H1 (cell line): ENCODE measurements around the gene SURF4. TPM values are rescaled to one million over a fixed set of nuclear protein-coding genes. Genes with fewer than 3 reads are reported as not detected.

Experiments
- CTCF ChIA-PET: fragments of 300-600 bp; sonication (Branson Sonifier 250); formaldehyde crosslinking; loops from one replicate; lab custom pipeline; 2021; ENCODE audit not compliant: partially characterized antibody; lab: Charles Lee
- POLR2A ChIA-PET: fragments of 300-600 bp; sonication (Branson Sonifier 250); formaldehyde crosslinking; loops from one replicate; lab custom pipeline; 2021; ENCODE audit warnings: inconsistent platforms; ENCODE audit not compliant: partially characterized antibody; lab: Charles Lee
- DNase-seq, 2 experiments: peaks; one replicate each; pipeline versions ENCODE4 v3.0.0 to v3.0.0-alpha.2; 2010 to 2022; ENCODE audit warnings: low spot score in 2 of 2, low read depth in 1 of 2, mixed read lengths in 1 of 2
- FAIRE-seq: peaks from 2 replicates; lab custom pipeline; 2011; peaks lifted over from hg19 to GRCh38; lab: Jason Lieb, UNC
- H2AFZ ChIP-seq: 2 replicates; pipeline ENCODE4 v1.8.1; 2012; ENCODE audit warnings: low read length, inconsistent platforms
- H2AK5ac ChIP-seq: 2 replicates; pipeline ENCODE4 v1.6.1; 2013; ENCODE audit warnings: low read depth, low read length
- H2BK120ac ChIP-seq: replicated peaks from 2 replicates; pipeline ENCODE3; 2013; ENCODE audit warnings: low read depth, low read length, inconsistent platforms
- H2BK12ac ChIP-seq: 2 replicates; pipeline ENCODE4 v1.6.1; 2013; ENCODE audit warnings: low read depth, low read length
- H2BK15ac ChIP-seq: 2 replicates; pipeline ENCODE4 v1.6.1; 2013; ENCODE audit warnings: low read length
- H2BK20ac ChIP-seq: 2 replicates; pipeline ENCODE4 v1.6.1; 2013; ENCODE audit warnings: low read length
- H2BK5ac ChIP-seq: 2 replicates; pipeline ENCODE4 v1.6.1; 2013; ENCODE audit warnings: low read depth, low read length
- H3K14ac ChIP-seq: 2 replicates; pipeline ENCODE4 v1.6.1; 2013; ENCODE audit warnings: inconsistent platforms; ENCODE audit not compliant: insufficient read length
- H3K18ac ChIP-seq: 2 replicates; pipeline ENCODE4 v1.6.1; 2013; ENCODE audit warnings: low read length; ENCODE audit errors: extremely low read depth
- H3K23ac ChIP-seq: 2 replicates; pipeline ENCODE4 v1.6.1; 2013; ENCODE audit warnings: inconsistent platforms; ENCODE audit not compliant: insufficient read length
- H3K23me2 ChIP-seq: 2 replicates; pipeline ENCODE4 v1.6.1; 2013; ENCODE audit warnings: low read depth, low read length
- H3K27ac ChIP-seq: 2 replicates; pipeline ENCODE4 v1.6.1; 2011; ENCODE audit warnings: low read depth, low read length, inconsistent platforms
- H3K27me3 ChIP-seq, 4 experiments: replicated peaks in 1 of 4; 1 replicate in 1 of 4; 2 replicates in 3 of 4; pipeline versions ENCODE4 v1.6.1 to v1.8.1; 2011 to 2013; ENCODE audit warnings: low read length in 3 of 4, mild to moderate bottlenecking in 3 of 4, inconsistent platforms in 2 of 4, mixed read lengths in 2 of 4, moderate library complexity in 1 of 4; ENCODE audit not compliant: control insufficient read depth in 3 of 4, insufficient read depth in 3 of 4; ENCODE audit errors: extremely low read depth in 1 of 4
- H3K36me3 ChIP-seq, 4 experiments: 2 replicates each; pipeline versions ENCODE4 v1.6.1 to v1.8.1; 2011 to 2013; ENCODE audit warnings: mild to moderate bottlenecking in 4 of 4, low read length in 3 of 4, moderate library complexity in 2 of 4, control low read depth in 1 of 4, inconsistent platforms in 1 of 4; ENCODE audit not compliant: insufficient read depth in 4 of 4, control insufficient read depth in 2 of 4
- H3K4ac ChIP-seq: replicated peaks from 2 replicates; pipeline ENCODE3; 2013; ENCODE audit warnings: low read length, low read depth, mixed read lengths, inconsistent platforms; ENCODE audit not compliant: insufficient read length
- H3K4me1 ChIP-seq, 4 experiments: replicated peaks in 1 of 4; 1 replicate in 1 of 4; 2 replicates in 3 of 4; pipeline versions ENCODE4 v1.6.1 to v1.8.1; 2011 to 2013; ENCODE audit warnings: low read length in 3 of 4, inconsistent platforms in 2 of 4, mixed read lengths in 1 of 4; ENCODE audit not compliant: insufficient read depth in 4 of 4, control insufficient read depth in 3 of 4
- H3K4me2 ChIP-seq, 2 experiments: 2 replicates each; pipeline versions ENCODE4 v1.6.1 to v1.8.1; 2011 to 2013; ENCODE audit warnings: low read depth in 2 of 2, low read length in 2 of 2, control low read depth in 1 of 2, inconsistent platforms in 1 of 2, mild to moderate bottlenecking in 1 of 2; ENCODE audit not compliant: insufficient read depth in 1 of 2
- H3K4me3 ChIP-seq, 4 experiments: fragments of 200-600, 300-600 bp in 1 of 4; sonication (generic), shearing (Covaris generic), sonication (Bioruptor Twin) in 1 of 4; 2 replicates each; pipeline versions ENCODE4 v1.5.1 to v1.8.1; 2011 to 2016; ENCODE audit warnings: low read length in 4 of 4, low read depth in 3 of 4, control low read depth in 2 of 4, inconsistent platforms in 2 of 4, mild to moderate bottlenecking in 2 of 4, mixed read lengths in 1 of 4, moderate library complexity in 1 of 4; ENCODE audit not compliant: insufficient read depth in 2 of 4; ENCODE audit errors: extremely low read depth in 1 of 4
- H3K56ac ChIP-seq: replicated peaks from 2 replicates; pipeline ENCODE3; 2013; ENCODE audit warnings: low read depth, mild to moderate bottlenecking, mixed read lengths, low read length, inconsistent platforms; ENCODE audit not compliant: insufficient read length
- H3K79me1 ChIP-seq: 2 replicates; pipeline ENCODE4 v1.6.1; 2013; ENCODE audit warnings: low read depth, low read length, control low read depth
- H3K79me2 ChIP-seq, 2 experiments: 2 replicates each; pipeline versions ENCODE4 v1.6.1 to v1.8.1; 2012 to 2013; ENCODE audit warnings: low read length in 2 of 2, mild to moderate bottlenecking in 2 of 2, inconsistent platforms in 1 of 2; ENCODE audit not compliant: insufficient read depth in 2 of 2, control insufficient read depth in 1 of 2
- H3K9ac ChIP-seq, 4 experiments: replicated peaks in 1 of 4; 1 replicate in 1 of 4; 2 replicates in 3 of 4; pipeline versions ENCODE4 v1.6.1 to v1.8.1; 2011 to 2013; ENCODE audit warnings: low read depth in 3 of 4, low read length in 3 of 4, control low read depth in 2 of 4, mild to moderate bottlenecking in 2 of 4, moderate library complexity in 2 of 4, inconsistent platforms in 1 of 4; ENCODE audit errors: extremely low read depth in 1 of 4
- H3K9me3 ChIP-seq, 2 experiments: 2 replicates each; pipeline versions ENCODE4 v1.6.1 to v1.8.1; 2012 to 2013; ENCODE audit warnings: mild to moderate bottlenecking in 2 of 2, moderate library complexity in 2 of 2, control low read depth in 1 of 2, inconsistent platforms in 1 of 2, low read depth in 1 of 2, low read length in 1 of 2, mixed read lengths in 1 of 2; ENCODE audit not compliant: insufficient read depth in 2 of 2
- H4K20me1 ChIP-seq, 2 experiments: replicated peaks in 1 of 2; 2 replicates each; pipeline versions ENCODE3 to v1.8.1; 2011 to 2013; ENCODE audit warnings: inconsistent platforms in 2 of 2, low read length in 2 of 2, mild to moderate bottlenecking in 1 of 2; ENCODE audit not compliant: insufficient read depth in 2 of 2, control insufficient read depth in 1 of 2
- H4K5ac ChIP-seq: 2 replicates; pipeline ENCODE4 v1.6.1; 2013; ENCODE audit warnings: low read length, low read depth, mixed read lengths, inconsistent platforms; ENCODE audit not compliant: insufficient read length
- H4K8ac ChIP-seq: 2 replicates; pipeline ENCODE4 v1.8.0; 2013; ENCODE audit warnings: mild to moderate bottlenecking, moderate library complexity, low read length, inconsistent platforms; ENCODE audit not compliant: insufficient read depth; ENCODE audit errors: extremely low read depth
- H4K91ac ChIP-seq: replicated peaks from 2 replicates; pipeline ENCODE3; 2013; ENCODE audit warnings: low read length, mixed read lengths, inconsistent platforms; ENCODE audit not compliant: insufficient read length
- BRCA1 ChIP-seq: IDR thresholded peaks from 2 replicates; pipeline ENCODE4 v1.6.1; 2012; ENCODE audit warnings: low read depth, low read length, improper control_type of control experiment
- CEBPB ChIP-seq: IDR thresholded peaks from 2 replicates; pipeline ENCODE4 v1.6.1; 2012; ENCODE audit warnings: low read depth, low read length
- CREB1 ChIP-seq: IDR thresholded peaks from 2 replicates; pipeline ENCODE4 v1.6.1; 2012; ENCODE audit warnings: inconsistent platforms
- CTBP2 ChIP-seq: IDR thresholded peaks from 2 replicates; pipeline ENCODE4 v1.7.0; 2011; ENCODE audit warnings: borderline replicate concordance, mild to moderate bottlenecking, moderate library complexity, mixed read lengths, low read length; ENCODE audit not compliant: insufficient read depth, insufficient read length
- EZH2 ChIP-seq: fragments of 200-600 bp; sonication (generic); IDR thresholded peaks from 2 replicates; pipeline ENCODE4 v1.7.1; 2012; ENCODE audit warnings: low read depth, mild to moderate bottlenecking, moderate library complexity, low read length, inconsistent platforms; ENCODE audit not compliant: severe bottlenecking
- GTF2F1 ChIP-seq: IDR thresholded peaks from 2 replicates; pipeline ENCODE4 v1.6.1; 2012; ENCODE audit warnings: low read depth, low read length, improper control_type of control experiment, borderline replicate concordance
- NANOG ChIP-seq: IDR thresholded peaks from 2 replicates; pipeline ENCODE4 v1.6.1; 2011; ENCODE audit warnings: low read length, low read depth, mild to moderate bottlenecking, inconsistent platforms; ENCODE audit not compliant: insufficient read depth, poor library complexity, severe bottlenecking
- POLR2AphosphoS5 ChIP-seq: IDR thresholded peaks from 2 replicates; pipeline ENCODE4 v1.6.1; 2011; ENCODE audit warnings: low read depth, low read length
- RBBP5 ChIP-seq: IDR thresholded peaks from 2 replicates; pipeline ENCODE4 v1.7.1; 2012; ENCODE audit warnings: low read depth, mild to moderate bottlenecking, inconsistent platforms, low read length, moderate library complexity, borderline replicate concordance
- SP2 ChIP-seq: IDR thresholded peaks from 2 replicates; pipeline ENCODE4 v1.6.1; 2012; ENCODE audit warnings: mild to moderate bottlenecking, low read length, inconsistent platforms
- TBP ChIP-seq: IDR thresholded peaks from 2 replicates; pipeline ENCODE4 v1.6.1; 2011; ENCODE audit warnings: low read depth, low read length, improper control_type of control experiment
- WGBS, 2 experiments: shearing (Covaris generic) in 1 of 2; methylation state at CpG; one replicate each; pipeline versions ENCODE4 v1.1.6 to v1.1.7; 2013 to 2015; ENCODE audit warnings: low lambda C conversion rate in 2 of 2, mixed read lengths in 2 of 2, inconsistent platforms in 1 of 2, low coverage in 1 of 2, missing lambda C conversion rate in 1 of 2; ENCODE audit not compliant: insufficient replicate concordance in 2 of 2, insufficient coverage in 1 of 2, insufficient read length in 1 of 2; ENCODE audit errors: extremely low coverage in 1 of 2, missing lambda C conversion rate in 1 of 2; 5-methylcytosine and 5-hydroxymethylcytosine counted together
- polyA plus RNA-seq, 7 experiments: library from polyadenylated mRNA; depleted of rRNA in 3 of 7; stranded (reverse) in 5 of 7; unstranded in 2 of 7; fragments of >200 nt in 5 of 7; fragments of 200-250 nt in 2 of 7; gene quantifications; 1 replicate in 5 of 7; 2 replicates in 1 of 7; 4 replicates in 1 of 7; pipeline versions ENCODE4 v1.2.1 to v1.2.3, GENCODE V29; 2011 to 2013; ENCODE audit warnings: missing spikeins in 2 of 7, mixed read lengths in 2 of 7
- total RNA-seq: library from RNA; stranded (reverse); fragmentation: NEBNext Ultra II Directional; extraction: Animal tissue kit (Norgen Biotek cat#: 25700); gene quantifications from 2 replicates; pipeline ENCODE4 v1.2.1, GENCODE V29; 2021
- TF ChIP-seq, protein P1 (sequence below), 3 experiments: IDR thresholded peaks; 1 replicate in 2 of 3; 2 replicates in 1 of 3; pipeline versions ENCODE4 v1.5.1 to v1.6.1; 2011; ENCODE audit warnings: low read length in 3 of 3, mild to moderate bottlenecking in 3 of 3, inconsistent platforms in 2 of 3, low read depth in 1 of 3, moderate library complexity in 1 of 3; ENCODE audit not compliant: insufficient read depth in 1 of 3; ENCODE audit errors: control extremely low read depth in 1 of 3

The SURF4 gene
- total and polyA plus RNA-seq, 2 of the 8 experiments (the other 6 are each of a cell fraction or from before 2014, with no cell fraction given), result 176 to 182 TPM

DNA sequence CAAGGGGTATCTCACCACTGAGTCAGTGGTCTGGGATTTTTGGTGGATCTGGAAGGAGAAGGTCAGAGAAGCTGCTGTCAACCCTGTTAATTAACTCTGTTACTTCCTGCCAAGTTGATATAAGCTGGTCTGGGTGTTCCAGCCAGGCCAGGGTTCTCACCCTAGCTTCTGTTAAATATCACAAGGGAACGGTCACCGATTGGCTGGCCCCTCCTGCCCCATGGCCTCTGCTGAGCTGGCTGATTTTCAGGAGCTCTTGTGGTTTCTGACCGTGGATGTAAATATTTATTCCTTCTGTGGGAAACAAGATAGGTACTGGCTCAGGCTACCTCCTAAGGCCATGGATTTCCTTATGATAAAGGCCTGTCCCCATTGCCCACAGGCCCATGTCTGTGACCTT, 47.4 kb upstream of the SURF4 start:
- H3K9me3 ChIP-seq, result no peaks in the 10 kb centered on the region
- H3K79me2 ChIP-seq, result no peaks in the 10 kb centered on the region
- TF ChIP-seq GTF2F1, result no peak
- no peak for TF ChIP-seq RBBP5
- TF ChIP-seq SP2, result no peak
- TF ChIP-seq BRCA1, result no peak
- TF ChIP-seq, protein P1, sequence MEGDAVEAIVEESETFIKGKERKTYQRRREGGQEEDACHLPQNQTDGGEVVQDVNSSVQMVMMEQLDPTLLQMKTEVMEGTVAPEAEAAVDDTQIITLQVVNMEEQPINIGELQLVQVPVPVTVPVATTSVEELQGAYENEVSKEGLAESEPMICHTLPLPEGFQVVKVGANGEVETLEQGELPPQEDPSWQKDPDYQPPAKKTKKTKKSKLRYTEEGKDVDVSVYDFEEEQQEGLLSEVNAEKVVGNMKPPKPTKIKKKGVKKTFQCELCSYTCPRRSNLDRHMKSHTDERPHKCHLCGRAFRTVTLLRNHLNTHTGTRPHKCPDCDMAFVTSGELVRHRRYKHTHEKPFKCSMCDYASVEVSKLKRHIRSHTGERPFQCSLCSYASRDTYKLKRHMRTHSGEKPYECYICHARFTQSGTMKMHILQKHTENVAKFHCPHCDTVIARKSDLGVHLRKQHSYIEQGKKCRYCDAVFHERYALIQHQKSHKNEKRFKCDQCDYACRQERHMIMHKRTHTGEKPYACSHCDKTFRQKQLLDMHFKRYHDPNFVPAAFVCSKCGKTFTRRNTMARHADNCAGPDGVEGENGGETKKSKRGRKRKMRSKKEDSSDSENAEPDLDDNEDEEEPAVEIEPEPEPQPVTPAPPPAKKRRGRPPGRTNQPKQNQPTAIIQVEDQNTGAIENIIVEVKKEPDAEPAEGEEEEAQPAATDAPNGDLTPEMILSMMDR (IDR thresholded peaks at IDR 0.05; ENCODE audit: control extremely low read depth in 1 of 3, insufficient read depth in 1 of 3, low read depth in 1 of 3, low read length in 3 of 3), result no peak
- TF ChIP-seq CREB1, result no peak
- TF ChIP-seq TBP, result no peak
- no peak for TF ChIP-seq CTBP2
- no peak for TF ChIP-seq CEBPB
- TF ChIP-seq NANOG, result no peak
- TF ChIP-seq POLR2AphosphoS5, result no peak
- no peak for TF ChIP-seq EZH2

More for the DNA sequence above, 47.4 kb upstream of the SURF4 start:
- peaks cover 0 to 14% (median 6%) of the 10 kb centered on the region in 4 experiments; a peak in 5 of 7 replicates for H3K4me1 ChIP-seq
- H4K5ac ChIP-seq, result no peak overlapping the region
- peaks cover 4% of the 10 kb centered on the region for H3K23me2 ChIP-seq
- peaks cover 0 to 8% (median 1%) of the 10 kb centered on the region in 4 experiments; a peak in 3 of 7 replicates for H3K27me3 ChIP-seq
- no peak overlapping the region for H3K18ac ChIP-seq
- H2BK15ac ChIP-seq, result no peak overlapping the region
- no peaks in the 10 kb centered on the region for H4K20me1 ChIP-seq
- H4K8ac ChIP-seq, result no peak overlapping the region
- H3K9ac ChIP-seq, result no peak overlapping the region
- ChIA-PET CTCF (interaction anchor here (1.1 to 3.7 kb wide), 8 partner anchors 10 to 234 kb away, joined by 3 to 16 read pairs (median 4); no protein-coding TSS in a partner anchor), POLR2A (interaction anchor here (1.3 to 3.6 kb wide), 2 partner anchors 36 to 75 kb away, joined by 3 to 19 read pairs; partner anchors contain the start of genes MED22 and RPL7A)
- no peak overlapping the region for H2BK5ac ChIP-seq
- DNase-seq (no peak), FAIRE-seq (no peak)
- H2BK120ac ChIP-seq, result no peak overlapping the region
- H4K91ac ChIP-seq, result no peak overlapping the region
- H3K27ac ChIP-seq, result no peak overlapping the region
- H3K79me1 ChIP-seq, result no peaks in the 10 kb centered on the region
- H3K23ac ChIP-seq, result no peak overlapping the region
- H3K56ac ChIP-seq, result no peak overlapping the region
- H2BK12ac ChIP-seq, result no peak overlapping the region
- no peak overlapping the region for H3K14ac ChIP-seq
- no peak overlapping the region for H3K4me3 ChIP-seq
- no peak overlapping the region for H2AFZ ChIP-seq
- H3K4ac ChIP-seq, result no peak overlapping the region
- H2AK5ac ChIP-seq, result no peak overlapping the region
- no peaks in the 10 kb centered on the region for H3K36me3 ChIP-seq
- no peak overlapping the region for H3K4me2 ChIP-seq
- 93% methylated on average over 3 of the region's 3 CpGs; no CpG with 5 or more reads in 1 of the 2 experiments for WGBS, 2 experiments
- no peak overlapping the region for H2BK20ac ChIP-seq
